Limb (tissue), 2 donors: ENCODE data around the gene MGAT5.

Source experiments
- DNase-seq, 2 donors: peaks; one replicate each; pipeline ENCODE4 v3.0.0-alpha.2; 2016; ENCODE audit errors: extremely low spot score in 2 of 2

The MGAT5 gene

GRCh38 chr2:134253804-134254203 is at the start of gene MGAT5:
TSS of gene MGAT5 (plus strand) at chr2:134254072. CDS start at chr2:134254404, 332 bp downstream.
- DNase-seq = no peak

GRCh38 chr2:134205087-134205486 is 48.8 kb upstream of the MGAT5 start:
- no peak for DNase-seq

GRCh38 chr2:134206031-134206430 is 47.8 kb upstream of the MGAT5 start:
- DNase-seq = no peak

- DNase-seq = no peak
Measured at GRCh38 chr2:134206573-134206972, 47.3 kb upstream of the MGAT5 start.

- DNase-seq = peak in 1 of 2 donors; percentile 46
Measured at GRCh38 chr2:134207589-134208209, 46.2 kb upstream of the MGAT5 start.

GRCh38 chr2:134208825-134209224 is 45.0 kb upstream of the MGAT5 start:
- DNase-seq = no peak

GRCh38 chr2:134212746-134213145 is 41.1 kb upstream of the MGAT5 start:
- DNase-seq = no peak

GRCh38 chr2:134216152-134216829 is 37.6 kb upstream of the MGAT5 start:
- no peak for DNase-seq

- no peak for DNase-seq
Measured at GRCh38 chr2:134217351-134217750, 36.5 kb upstream of the MGAT5 start.

- no peak for DNase-seq
Measured at GRCh38 chr2:134217924-134218323, 35.9 kb upstream of the MGAT5 start.

GRCh38 chr2:134218414-134218813 is 35.5 kb upstream of the MGAT5 start:
- DNase-seq = no peak

GRCh38 chr2:134218930-134219658 is 34.8 kb upstream of the MGAT5 start:
- DNase-seq = no peak

GRCh38 chr2:134220344-134220974 is 33.4 kb upstream of the MGAT5 start:
- DNase-seq = no peak

GRCh38 chr2:134224005-134224404 is 29.9 kb upstream of the MGAT5 start:
- no peak for DNase-seq

- no peak for DNase-seq
Measured at GRCh38 chr2:134225173-134225572, 28.7 kb upstream of the MGAT5 start.

GRCh38 chr2:134225841-134226240 is 28.0 kb upstream of the MGAT5 start:
- no peak for DNase-seq

GRCh38 chr2:134226601-134227000 is 27.3 kb upstream of the MGAT5 start:
- no peak for DNase-seq

- DNase-seq = no peak
Measured at GRCh38 chr2:134227666-134228065, 26.2 kb upstream of the MGAT5 start.

- no peak for DNase-seq
Measured at GRCh38 chr2:134228493-134228903, 25.4 kb upstream of the MGAT5 start.

- no peak for DNase-seq
Measured at GRCh38 chr2:134229540-134229939, 24.3 kb upstream of the MGAT5 start.

- no peak for DNase-seq
Measured at GRCh38 chr2:134230885-134231284, 23.0 kb upstream of the MGAT5 start.

- no peak for DNase-seq
Measured at GRCh38 chr2:134231301-134231964, 22.4 kb upstream of the MGAT5 start.
